ENCODE measurements around the gene CEACAM1. TPM values are rescaled to one million over a fixed set of nuclear protein-coding genes. Genes with fewer than 3 reads are reported as not detected.

The CEACAM1 gene
- total and polyA plus RNA-seq, 2 experiments from 2014 or later: 0.63 to 3.0 TPM

DNA sequence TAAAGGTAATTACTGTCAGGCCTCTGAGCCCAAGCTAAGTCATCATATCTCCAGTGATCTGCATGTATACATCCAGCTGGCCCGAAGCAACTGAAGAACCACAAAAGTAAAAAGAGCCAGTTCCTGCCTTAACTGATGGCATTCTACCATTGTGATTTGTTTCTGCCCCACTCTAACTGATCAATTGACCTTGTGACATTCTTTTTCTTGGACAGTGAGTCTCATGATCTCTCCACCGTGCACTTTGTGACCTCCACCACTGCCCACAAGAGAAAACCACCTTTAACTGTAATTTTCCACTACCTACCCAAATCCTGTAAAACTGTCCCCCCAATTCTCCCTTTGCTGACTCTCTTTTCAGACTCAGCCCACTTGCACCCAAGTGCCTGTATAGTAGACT, 68.4 kb downstream of the CEACAM1 start:
- TF ChIP-seq STAT1 (IDR thresholded peaks at IDR 0.05; ENCODE audit: unreplicated experiment) (no peak), ZNF331 (CRISPR knock-in tag; IDR thresholded peaks at IDR 0.05; ENCODE audit: low read depth) (no peak), POLR2AphosphoS5 (IDR thresholded peaks at IDR 0.05; ENCODE audit: low read depth) (no peak), EZH2 (IDR thresholded peaks at IDR 0.05; ENCODE audit: low read depth, unreplicated experiment) (no peak), EZH2phosphoT487 (IDR thresholded peaks at IDR 0.05; ENCODE audit: unreplicated experiment) (no peak), CREB1 (CRISPR knock-in tag; IDR thresholded peaks at IDR 0.05; ENCODE audit: low read depth) (no peak), NANOG (IDR thresholded peaks at IDR 0.05; ENCODE audit: borderline replicate concordance) (no peak), ZNF114 (CRISPR knock-in tag; IDR thresholded peaks at IDR 0.05) (no peak), JUNB (IDR thresholded peaks at IDR 0.05; ENCODE audit: unreplicated experiment) (no peak)
- TF ChIP-seq, protein P1, sequence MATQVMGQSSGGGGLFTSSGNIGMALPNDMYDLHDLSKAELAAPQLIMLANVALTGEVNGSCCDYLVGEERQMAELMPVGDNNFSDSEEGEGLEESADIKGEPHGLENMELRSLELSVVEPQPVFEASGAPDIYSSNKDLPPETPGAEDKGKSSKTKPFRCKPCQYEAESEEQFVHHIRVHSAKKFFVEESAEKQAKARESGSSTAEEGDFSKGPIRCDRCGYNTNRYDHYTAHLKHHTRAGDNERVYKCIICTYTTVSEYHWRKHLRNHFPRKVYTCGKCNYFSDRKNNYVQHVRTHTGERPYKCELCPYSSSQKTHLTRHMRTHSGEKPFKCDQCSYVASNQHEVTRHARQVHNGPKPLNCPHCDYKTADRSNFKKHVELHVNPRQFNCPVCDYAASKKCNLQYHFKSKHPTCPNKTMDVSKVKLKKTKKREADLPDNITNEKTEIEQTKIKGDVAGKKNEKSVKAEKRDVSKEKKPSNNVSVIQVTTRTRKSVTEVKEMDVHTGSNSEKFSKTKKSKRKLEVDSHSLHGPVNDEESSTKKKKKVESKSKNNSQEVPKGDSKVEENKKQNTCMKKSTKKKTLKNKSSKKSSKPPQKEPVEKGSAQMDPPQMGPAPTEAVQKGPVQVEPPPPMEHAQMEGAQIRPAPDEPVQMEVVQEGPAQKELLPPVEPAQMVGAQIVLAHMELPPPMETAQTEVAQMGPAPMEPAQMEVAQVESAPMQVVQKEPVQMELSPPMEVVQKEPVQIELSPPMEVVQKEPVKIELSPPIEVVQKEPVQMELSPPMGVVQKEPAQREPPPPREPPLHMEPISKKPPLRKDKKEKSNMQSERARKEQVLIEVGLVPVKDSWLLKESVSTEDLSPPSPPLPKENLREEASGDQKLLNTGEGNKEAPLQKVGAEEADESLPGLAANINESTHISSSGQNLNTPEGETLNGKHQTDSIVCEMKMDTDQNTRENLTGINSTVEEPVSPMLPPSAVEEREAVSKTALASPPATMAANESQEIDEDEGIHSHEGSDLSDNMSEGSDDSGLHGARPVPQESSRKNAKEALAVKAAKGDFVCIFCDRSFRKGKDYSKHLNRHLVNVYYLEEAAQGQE (IDR thresholded peaks at IDR 0.05; ENCODE audit: unreplicated experiment): no peak
- TF ChIP-seq, protein P2, sequence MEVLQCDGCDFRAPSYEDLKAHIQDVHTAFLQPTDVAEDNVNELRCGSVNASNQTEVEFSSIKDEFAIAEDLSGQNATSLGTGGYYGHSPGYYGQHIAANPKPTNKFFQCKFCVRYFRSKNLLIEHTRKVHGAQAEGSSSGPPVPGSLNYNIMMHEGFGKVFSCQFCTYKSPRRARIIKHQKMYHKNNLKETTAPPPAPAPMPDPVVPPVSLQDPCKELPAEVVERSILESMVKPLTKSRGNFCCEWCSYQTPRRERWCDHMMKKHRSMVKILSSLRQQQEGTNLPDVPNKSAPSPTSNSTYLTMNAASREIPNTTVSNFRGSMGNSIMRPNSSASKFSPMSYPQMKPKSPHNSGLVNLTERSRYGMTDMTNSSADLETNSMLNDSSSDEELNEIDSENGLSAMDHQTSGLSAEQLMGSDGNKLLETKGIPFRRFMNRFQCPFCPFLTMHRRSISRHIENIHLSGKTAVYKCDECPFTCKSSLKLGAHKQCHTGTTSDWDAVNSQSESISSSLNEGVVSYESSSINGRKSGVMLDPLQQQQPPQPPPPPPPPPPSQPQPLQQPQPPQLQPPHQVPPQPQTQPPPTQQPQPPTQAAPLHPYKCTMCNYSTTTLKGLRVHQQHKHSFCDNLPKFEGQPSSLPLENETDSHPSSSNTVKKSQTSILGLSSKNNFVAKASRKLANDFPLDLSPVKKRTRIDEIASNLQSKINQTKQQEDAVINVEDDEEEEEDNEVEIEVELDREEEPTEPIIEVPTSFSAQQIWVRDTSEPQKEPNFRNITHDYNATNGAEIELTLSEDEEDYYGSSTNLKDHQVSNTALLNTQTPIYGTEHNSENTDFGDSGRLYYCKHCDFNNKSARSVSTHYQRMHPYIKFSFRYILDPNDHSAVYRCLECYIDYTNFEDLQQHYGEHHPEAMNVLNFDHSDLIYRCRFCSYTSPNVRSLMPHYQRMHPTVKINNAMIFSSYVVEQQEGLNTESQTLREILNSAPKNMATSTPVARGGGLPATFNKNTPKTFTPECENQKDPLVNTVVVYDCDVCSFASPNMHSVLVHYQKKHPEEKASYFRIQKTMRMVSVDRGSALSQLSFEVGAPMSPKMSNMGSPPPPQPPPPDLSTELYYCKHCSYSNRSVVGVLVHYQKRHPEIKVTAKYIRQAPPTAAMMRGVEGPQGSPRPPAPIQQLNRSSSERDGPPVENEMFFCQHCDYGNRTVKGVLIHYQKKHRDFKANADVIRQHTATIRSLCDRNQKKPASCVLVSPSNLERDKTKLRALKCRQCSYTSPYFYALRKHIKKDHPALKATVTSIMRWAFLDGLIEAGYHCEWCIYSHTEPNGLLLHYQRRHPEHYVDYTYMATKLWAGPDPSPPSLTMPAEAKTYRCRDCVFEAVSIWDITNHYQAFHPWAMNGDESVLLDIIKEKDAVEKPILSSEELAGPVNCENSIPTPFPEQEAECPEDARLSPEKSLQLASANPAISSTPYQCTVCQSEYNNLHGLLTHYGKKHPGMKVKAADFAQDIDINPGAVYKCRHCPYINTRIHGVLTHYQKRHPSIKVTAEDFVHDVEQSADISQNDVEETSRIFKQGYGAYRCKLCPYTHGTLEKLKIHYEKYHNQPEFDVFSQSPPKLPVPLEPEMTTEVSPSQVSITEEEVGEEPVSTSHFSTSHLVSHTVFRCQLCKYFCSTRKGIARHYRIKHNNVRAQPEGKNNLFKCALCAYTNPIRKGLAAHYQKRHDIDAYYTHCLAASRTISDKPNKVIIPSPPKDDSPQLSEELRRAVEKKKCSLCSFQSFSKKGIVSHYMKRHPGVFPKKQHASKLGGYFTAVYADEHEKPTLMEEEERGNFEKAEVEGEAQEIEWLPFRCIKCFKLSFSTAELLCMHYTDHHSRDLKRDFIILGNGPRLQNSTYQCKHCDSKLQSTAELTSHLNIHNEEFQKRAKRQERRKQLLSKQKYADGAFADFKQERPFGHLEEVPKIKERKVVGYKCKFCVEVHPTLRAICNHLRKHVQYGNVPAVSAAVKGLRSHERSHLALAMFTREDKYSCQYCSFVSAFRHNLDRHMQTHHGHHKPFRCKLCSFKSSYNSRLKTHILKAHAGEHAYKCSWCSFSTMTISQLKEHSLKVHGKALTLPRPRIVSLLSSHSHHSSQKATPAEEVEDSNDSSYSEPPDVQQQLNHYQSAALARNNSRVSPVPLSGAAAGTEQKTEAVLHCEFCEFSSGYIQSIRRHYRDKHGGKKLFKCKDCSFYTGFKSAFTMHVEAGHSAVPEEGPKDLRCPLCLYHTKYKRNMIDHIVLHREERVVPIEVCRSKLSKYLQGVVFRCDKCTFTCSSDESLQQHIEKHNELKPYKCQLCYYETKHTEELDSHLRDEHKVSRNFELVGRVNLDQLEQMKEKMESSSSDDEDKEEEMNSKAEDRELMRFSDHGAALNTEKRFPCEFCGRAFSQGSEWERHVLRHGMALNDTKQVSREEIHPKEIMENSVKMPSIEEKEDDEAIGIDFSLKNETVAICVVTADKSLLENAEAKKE (CRISPR knock-in tag; IDR thresholded peaks at IDR 0.05): no peak
- TF ChIP-seq, protein P3, sequence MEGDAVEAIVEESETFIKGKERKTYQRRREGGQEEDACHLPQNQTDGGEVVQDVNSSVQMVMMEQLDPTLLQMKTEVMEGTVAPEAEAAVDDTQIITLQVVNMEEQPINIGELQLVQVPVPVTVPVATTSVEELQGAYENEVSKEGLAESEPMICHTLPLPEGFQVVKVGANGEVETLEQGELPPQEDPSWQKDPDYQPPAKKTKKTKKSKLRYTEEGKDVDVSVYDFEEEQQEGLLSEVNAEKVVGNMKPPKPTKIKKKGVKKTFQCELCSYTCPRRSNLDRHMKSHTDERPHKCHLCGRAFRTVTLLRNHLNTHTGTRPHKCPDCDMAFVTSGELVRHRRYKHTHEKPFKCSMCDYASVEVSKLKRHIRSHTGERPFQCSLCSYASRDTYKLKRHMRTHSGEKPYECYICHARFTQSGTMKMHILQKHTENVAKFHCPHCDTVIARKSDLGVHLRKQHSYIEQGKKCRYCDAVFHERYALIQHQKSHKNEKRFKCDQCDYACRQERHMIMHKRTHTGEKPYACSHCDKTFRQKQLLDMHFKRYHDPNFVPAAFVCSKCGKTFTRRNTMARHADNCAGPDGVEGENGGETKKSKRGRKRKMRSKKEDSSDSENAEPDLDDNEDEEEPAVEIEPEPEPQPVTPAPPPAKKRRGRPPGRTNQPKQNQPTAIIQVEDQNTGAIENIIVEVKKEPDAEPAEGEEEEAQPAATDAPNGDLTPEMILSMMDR (conservative IDR thresholded peaks at IDR 0.05; ENCODE audit: low read depth in 2 of 2): no peak
- TF ChIP-seq, protein P4, sequence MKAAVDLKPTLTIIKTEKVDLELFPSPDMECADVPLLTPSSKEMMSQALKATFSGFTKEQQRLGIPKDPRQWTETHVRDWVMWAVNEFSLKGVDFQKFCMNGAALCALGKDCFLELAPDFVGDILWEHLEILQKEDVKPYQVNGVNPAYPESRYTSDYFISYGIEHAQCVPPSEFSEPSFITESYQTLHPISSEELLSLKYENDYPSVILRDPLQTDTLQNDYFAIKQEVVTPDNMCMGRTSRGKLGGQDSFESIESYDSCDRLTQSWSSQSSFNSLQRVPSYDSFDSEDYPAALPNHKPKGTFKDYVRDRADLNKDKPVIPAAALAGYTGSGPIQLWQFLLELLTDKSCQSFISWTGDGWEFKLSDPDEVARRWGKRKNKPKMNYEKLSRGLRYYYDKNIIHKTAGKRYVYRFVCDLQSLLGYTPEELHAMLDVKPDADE (IDR thresholded peaks at IDR 0.05): no peak
- H3K4me2 ChIP-seq: no peak overlapping the region
- no peak overlapping the region for H3K27ac Mint-ChIP-seq
- peaks cover 24% of the 10 kb centered on the region for H3K4me1 Mint-ChIP-seq
- no peaks in the 10 kb centered on the region for H3K27me3 Mint-ChIP-seq (ENCODE audit: insufficient read depth, low read depth, poor library complexity)
- ATAC-seq: no peak
- no peaks in the 10 kb centered on the region for H3K27me3 ChIP-seq (ENCODE audit: insufficient read depth)
- H3K4me3 ChIP-seq: no peak overlapping the region
- no peaks in the 10 kb centered on the region for H3K79me2 ChIP-seq (replicated peaks; ENCODE audit: insufficient read depth)
- peaks cover 25% of the 10 kb centered on the region for H3K4me1 ChIP-seq (ENCODE audit: insufficient read depth)
- H3K9me3 Mint-ChIP-seq: 0 out of 3 replicates have a peak, but pooled peaks cover 2% of the 10 kb centered on the region
- DNase-seq (ENCODE audit: low spot score): no peak
- peaks cover 3% of the 10 kb centered on the region; the same call in 1 of the 2 replicates for H3K36me3 ChIP-seq (ENCODE audit: insufficient read depth)
- H4K20me1 ChIP-seq (replicated peaks; ENCODE audit: insufficient read depth): no peaks in the 10 kb centered on the region
- no peak overlapping the region for H3K27ac ChIP-seq (ENCODE audit: low read depth)
- H3K4me3 Mint-ChIP-seq: no peak overlapping the region
- no peak overlapping the region for H2AFZ ChIP-seq
- H3K9me2 ChIP-seq (ENCODE audit: insufficient read depth): 0 out of 2 replicates have a peak, but pooled peaks cover 3% of the 10 kb centered on the region
- H3F3A ChIP-seq (replicated peaks; ENCODE audit: low read depth): 0 out of 2 replicates have a peak, but pooled peaks cover 10% of the 10 kb centered on the region
- H3K36me3 Mint-ChIP-seq (ENCODE audit: low read depth): no peaks in the 10 kb centered on the region; the same call in 2 of the 3 replicates

Measured in GM23338 (cell line).